NCI-H2196 treated with DMSO at 0.1 percent for 48 hours (cell line): Measurements from ENCODE around the gene GPR34.

Experiments used
- DNase-seq: peaks from one replicate; lab custom pipeline; 2025; ENCODE audit not compliant: unreplicated experiment; lab: John Stamatoyannopoulos, UW

Gene GPR34

DNA sequence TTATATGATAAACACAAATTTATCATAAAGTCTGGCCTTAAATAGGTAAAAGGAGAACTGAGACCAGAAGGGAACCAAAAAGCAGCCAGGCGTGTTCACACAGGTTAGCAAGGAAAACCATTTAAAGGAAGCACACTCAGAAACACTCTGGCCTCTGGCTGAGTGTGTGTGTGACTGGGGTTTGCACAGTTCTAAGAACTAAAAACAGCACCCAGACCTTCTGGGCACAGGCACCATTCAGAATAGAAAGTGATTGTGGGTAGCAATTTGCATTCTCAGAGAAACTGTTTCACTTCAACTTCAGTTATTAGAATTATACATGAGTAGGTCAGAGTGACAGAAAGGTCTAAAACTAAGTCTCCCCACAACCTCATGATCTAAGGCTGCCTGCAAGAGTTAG lies 45.2 kb downstream of the GPR34 start:
- no peak for DNase-seq

DNA sequence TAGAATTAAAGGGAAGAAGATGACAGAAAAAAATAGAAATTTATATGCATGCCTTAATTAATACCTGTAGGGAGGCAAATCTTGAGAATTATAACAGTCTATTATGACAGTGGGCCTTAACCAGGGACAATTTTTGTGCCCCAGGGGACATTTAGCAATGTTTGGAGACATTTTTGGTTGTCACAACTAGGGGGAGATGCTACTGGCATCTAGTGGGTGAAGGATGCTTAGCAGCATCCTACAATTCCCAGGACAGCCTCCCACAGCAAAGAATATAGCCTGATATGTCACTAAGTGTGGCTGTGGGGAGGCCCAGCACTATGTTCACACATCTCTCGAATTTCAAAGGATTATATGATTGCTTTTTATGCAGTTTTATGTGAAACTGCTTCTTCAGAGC lies 45.8 kb downstream of the GPR34 start:
- DNase-seq = no peak

DNA sequence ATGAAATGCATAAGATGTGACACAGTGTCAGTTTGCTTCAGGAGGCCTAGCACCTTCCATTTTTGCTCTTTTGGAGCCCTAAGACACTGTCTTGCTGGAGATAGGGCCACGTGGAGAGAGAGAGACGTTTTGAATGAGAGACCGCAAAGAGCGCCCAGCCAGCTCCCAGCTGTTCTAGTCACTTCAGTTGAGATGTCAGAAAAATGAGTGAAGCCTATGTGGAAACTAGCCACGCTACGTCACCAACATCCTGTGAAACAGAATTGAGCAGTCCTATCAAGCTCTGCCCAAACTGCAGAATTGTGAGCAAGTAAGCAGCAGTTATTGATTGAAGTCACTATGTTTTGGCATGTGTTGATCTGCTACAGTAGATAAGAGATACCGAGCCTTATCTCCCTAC lies 48.3 kb downstream of the GPR34 start:
- DNase-seq = no peak

DNA sequence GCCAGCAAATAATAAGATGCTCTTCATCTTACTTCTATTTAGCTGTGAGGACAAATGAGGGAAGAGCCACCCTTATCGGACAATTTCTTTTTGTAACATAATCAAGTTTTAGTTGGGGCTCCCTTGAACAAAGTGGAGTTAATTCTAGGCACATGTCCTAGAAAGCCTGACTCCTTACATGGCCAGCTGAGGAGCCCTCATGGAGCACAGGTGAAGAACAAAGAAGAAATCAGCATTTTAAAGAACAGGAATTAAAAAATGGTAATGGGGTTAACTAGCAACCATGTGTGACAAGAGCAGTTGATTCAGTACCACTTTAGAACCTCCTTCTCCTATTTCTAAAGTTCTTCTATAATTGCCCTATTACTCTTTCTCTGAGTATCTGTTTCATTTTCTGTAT lies 51.1 kb downstream of the GPR34 start:
- DNase-seq = no peak
